ENCODE results near the gene PRXL2B. TPM values are rescaled to one million over a fixed set of nuclear protein-coding genes. Genes with fewer than 3 reads are reported as not detected.

The PRXL2B gene
- total and polyA plus RNA-seq, 2 experiments from 2014 or later = 25.5 to 44.0 TPM

- TF ChIP-seq JUNB (IDR thresholded peaks at IDR 0.05; ENCODE audit: unreplicated experiment) (no peak), POLR2AphosphoS5 (IDR thresholded peaks at IDR 0.05; ENCODE audit: low read depth) (no peak), ZNF114 (CRISPR knock-in tag; IDR thresholded peaks at IDR 0.05) (no peak), CREB1 (CRISPR knock-in tag; IDR thresholded peaks at IDR 0.05; ENCODE audit: low read depth) (no peak)
- TF ChIP-seq, protein P1, sequence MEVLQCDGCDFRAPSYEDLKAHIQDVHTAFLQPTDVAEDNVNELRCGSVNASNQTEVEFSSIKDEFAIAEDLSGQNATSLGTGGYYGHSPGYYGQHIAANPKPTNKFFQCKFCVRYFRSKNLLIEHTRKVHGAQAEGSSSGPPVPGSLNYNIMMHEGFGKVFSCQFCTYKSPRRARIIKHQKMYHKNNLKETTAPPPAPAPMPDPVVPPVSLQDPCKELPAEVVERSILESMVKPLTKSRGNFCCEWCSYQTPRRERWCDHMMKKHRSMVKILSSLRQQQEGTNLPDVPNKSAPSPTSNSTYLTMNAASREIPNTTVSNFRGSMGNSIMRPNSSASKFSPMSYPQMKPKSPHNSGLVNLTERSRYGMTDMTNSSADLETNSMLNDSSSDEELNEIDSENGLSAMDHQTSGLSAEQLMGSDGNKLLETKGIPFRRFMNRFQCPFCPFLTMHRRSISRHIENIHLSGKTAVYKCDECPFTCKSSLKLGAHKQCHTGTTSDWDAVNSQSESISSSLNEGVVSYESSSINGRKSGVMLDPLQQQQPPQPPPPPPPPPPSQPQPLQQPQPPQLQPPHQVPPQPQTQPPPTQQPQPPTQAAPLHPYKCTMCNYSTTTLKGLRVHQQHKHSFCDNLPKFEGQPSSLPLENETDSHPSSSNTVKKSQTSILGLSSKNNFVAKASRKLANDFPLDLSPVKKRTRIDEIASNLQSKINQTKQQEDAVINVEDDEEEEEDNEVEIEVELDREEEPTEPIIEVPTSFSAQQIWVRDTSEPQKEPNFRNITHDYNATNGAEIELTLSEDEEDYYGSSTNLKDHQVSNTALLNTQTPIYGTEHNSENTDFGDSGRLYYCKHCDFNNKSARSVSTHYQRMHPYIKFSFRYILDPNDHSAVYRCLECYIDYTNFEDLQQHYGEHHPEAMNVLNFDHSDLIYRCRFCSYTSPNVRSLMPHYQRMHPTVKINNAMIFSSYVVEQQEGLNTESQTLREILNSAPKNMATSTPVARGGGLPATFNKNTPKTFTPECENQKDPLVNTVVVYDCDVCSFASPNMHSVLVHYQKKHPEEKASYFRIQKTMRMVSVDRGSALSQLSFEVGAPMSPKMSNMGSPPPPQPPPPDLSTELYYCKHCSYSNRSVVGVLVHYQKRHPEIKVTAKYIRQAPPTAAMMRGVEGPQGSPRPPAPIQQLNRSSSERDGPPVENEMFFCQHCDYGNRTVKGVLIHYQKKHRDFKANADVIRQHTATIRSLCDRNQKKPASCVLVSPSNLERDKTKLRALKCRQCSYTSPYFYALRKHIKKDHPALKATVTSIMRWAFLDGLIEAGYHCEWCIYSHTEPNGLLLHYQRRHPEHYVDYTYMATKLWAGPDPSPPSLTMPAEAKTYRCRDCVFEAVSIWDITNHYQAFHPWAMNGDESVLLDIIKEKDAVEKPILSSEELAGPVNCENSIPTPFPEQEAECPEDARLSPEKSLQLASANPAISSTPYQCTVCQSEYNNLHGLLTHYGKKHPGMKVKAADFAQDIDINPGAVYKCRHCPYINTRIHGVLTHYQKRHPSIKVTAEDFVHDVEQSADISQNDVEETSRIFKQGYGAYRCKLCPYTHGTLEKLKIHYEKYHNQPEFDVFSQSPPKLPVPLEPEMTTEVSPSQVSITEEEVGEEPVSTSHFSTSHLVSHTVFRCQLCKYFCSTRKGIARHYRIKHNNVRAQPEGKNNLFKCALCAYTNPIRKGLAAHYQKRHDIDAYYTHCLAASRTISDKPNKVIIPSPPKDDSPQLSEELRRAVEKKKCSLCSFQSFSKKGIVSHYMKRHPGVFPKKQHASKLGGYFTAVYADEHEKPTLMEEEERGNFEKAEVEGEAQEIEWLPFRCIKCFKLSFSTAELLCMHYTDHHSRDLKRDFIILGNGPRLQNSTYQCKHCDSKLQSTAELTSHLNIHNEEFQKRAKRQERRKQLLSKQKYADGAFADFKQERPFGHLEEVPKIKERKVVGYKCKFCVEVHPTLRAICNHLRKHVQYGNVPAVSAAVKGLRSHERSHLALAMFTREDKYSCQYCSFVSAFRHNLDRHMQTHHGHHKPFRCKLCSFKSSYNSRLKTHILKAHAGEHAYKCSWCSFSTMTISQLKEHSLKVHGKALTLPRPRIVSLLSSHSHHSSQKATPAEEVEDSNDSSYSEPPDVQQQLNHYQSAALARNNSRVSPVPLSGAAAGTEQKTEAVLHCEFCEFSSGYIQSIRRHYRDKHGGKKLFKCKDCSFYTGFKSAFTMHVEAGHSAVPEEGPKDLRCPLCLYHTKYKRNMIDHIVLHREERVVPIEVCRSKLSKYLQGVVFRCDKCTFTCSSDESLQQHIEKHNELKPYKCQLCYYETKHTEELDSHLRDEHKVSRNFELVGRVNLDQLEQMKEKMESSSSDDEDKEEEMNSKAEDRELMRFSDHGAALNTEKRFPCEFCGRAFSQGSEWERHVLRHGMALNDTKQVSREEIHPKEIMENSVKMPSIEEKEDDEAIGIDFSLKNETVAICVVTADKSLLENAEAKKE (CRISPR knock-in tag; IDR thresholded peaks at IDR 0.05) = no peak
These were observed 15.8 kb downstream of the PRXL2B start (continued) for GRCh38 chr1:2602311-2602835.

DNA sequence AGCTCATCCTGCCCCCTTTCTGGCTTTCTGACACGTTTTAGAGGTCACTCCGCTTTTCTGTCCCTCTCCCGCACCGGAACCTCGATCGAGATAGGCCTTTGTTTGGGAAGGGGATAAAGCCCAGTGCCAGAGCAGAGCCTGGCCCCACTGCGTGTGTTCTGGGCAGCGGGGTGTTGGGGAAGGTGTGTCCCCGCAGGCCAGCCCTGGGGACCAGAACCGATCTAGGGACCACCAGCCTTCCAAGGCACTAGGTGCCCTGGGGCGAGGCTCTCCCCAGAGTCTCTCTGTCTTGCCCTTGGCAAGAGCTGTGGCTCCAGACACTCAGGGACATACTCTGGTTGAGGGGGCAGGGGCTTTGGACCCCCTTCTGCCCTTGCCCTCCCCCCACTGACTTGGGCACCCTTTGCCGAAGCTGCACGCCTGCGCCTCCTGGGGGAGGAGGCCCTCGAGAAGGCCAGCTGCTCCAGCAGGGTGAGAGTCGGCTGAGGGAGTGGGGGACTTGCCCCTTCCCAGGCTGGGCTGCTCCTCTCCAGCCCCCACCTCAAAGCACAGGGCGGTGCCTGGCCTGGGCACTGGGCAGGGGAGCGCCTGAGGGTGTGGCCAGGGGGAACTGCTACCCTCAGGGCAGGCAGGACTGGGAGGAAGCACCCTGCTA is 16.4 kb downstream of the PRXL2B start:
- Histone ChIP-seq H3F3A (replicated peaks; ENCODE audit: low read depth) (no peaks in the 10 kb centered on the region), H2AFZ (no peak overlapping the region), H3K9me2 (ENCODE audit: insufficient read depth) (no peaks in the 10 kb centered on the region), H3K4me1 (ENCODE audit: insufficient read depth) (no peaks in the 10 kb centered on the region), H3K36me3 (ENCODE audit: insufficient read depth) (no peaks in the 10 kb centered on the region), H3K27ac (ENCODE audit: low read depth) (no peak overlapping the region), H3K4me2 (no peak overlapping the region), H4K20me1 (replicated peaks; ENCODE audit: insufficient read depth) (no peaks in the 10 kb centered on the region), H3K4me3 (no peak overlapping the region), H3K27me3 (ENCODE audit: insufficient read depth) (no peaks in the 10 kb centered on the region), H3K79me2 (replicated peaks; ENCODE audit: insufficient read depth) (no peaks in the 10 kb centered on the region)
- no peak for DNase-seq (ENCODE audit: low spot score)
- Mint-ChIP-seq H3K27me3 (ENCODE audit: insufficient read depth, low read depth, poor library complexity) (peaks cover 7% of the 10 kb centered on the region), H3K27ac (no peak overlapping the region), H3K36me3 (ENCODE audit: low read depth) (no peaks in the 10 kb centered on the region), H3K9me3 (peaks cover 4% of the 10 kb centered on the region; the same call in 2 of the 3 replicates), H3K4me1 (no peaks in the 10 kb centered on the region), H3K4me3 (no peak overlapping the region)
- ATAC-seq = no peak
- no peak for TF ChIP-seq CREB1 (CRISPR knock-in tag; IDR thresholded peaks at IDR 0.05; ENCODE audit: low read depth)
- no peak for TF ChIP-seq EZH2phosphoT487 (IDR thresholded peaks at IDR 0.05; ENCODE audit: unreplicated experiment)
- TF ChIP-seq JUNB (IDR thresholded peaks at IDR 0.05; ENCODE audit: unreplicated experiment) = no peak
- TF ChIP-seq, protein P2, sequence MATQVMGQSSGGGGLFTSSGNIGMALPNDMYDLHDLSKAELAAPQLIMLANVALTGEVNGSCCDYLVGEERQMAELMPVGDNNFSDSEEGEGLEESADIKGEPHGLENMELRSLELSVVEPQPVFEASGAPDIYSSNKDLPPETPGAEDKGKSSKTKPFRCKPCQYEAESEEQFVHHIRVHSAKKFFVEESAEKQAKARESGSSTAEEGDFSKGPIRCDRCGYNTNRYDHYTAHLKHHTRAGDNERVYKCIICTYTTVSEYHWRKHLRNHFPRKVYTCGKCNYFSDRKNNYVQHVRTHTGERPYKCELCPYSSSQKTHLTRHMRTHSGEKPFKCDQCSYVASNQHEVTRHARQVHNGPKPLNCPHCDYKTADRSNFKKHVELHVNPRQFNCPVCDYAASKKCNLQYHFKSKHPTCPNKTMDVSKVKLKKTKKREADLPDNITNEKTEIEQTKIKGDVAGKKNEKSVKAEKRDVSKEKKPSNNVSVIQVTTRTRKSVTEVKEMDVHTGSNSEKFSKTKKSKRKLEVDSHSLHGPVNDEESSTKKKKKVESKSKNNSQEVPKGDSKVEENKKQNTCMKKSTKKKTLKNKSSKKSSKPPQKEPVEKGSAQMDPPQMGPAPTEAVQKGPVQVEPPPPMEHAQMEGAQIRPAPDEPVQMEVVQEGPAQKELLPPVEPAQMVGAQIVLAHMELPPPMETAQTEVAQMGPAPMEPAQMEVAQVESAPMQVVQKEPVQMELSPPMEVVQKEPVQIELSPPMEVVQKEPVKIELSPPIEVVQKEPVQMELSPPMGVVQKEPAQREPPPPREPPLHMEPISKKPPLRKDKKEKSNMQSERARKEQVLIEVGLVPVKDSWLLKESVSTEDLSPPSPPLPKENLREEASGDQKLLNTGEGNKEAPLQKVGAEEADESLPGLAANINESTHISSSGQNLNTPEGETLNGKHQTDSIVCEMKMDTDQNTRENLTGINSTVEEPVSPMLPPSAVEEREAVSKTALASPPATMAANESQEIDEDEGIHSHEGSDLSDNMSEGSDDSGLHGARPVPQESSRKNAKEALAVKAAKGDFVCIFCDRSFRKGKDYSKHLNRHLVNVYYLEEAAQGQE (IDR thresholded peaks at IDR 0.05; ENCODE audit: unreplicated experiment) = no peak
- TF ChIP-seq, protein P3, sequence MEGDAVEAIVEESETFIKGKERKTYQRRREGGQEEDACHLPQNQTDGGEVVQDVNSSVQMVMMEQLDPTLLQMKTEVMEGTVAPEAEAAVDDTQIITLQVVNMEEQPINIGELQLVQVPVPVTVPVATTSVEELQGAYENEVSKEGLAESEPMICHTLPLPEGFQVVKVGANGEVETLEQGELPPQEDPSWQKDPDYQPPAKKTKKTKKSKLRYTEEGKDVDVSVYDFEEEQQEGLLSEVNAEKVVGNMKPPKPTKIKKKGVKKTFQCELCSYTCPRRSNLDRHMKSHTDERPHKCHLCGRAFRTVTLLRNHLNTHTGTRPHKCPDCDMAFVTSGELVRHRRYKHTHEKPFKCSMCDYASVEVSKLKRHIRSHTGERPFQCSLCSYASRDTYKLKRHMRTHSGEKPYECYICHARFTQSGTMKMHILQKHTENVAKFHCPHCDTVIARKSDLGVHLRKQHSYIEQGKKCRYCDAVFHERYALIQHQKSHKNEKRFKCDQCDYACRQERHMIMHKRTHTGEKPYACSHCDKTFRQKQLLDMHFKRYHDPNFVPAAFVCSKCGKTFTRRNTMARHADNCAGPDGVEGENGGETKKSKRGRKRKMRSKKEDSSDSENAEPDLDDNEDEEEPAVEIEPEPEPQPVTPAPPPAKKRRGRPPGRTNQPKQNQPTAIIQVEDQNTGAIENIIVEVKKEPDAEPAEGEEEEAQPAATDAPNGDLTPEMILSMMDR (conservative IDR thresholded peaks at IDR 0.05; ENCODE audit: low read depth in 2 of 2) = no peak
